Fibroblast of lung (primary cell): ENCODE data around the gene ABHD13. TPM values are rescaled to one million over a fixed set of nuclear protein-coding genes. Genes with fewer than 3 reads are reported as not detected.

Source experiments
- DNase-seq, 2 donors: peaks; one replicate each; pipeline versions ENCODE4 v3.0.0 to v3.0.0-alpha.2; 2010; ENCODE audit warnings: low read depth in 2 of 2
- H2AFZ ChIP-seq: 2 replicates; pipeline ENCODE4 v1.5.1; 2012; ENCODE audit warnings: low read length, control low read depth, inconsistent platforms
- H3K27ac ChIP-seq: 2 replicates; pipeline ENCODE4 v1.5.1; 2011; ENCODE audit warnings: low read length, control low read depth; ENCODE audit not compliant: insufficient read depth
- H3K27me3 ChIP-seq: 2 replicates; pipeline ENCODE4 v1.5.1; 2011; ENCODE audit warnings: mild to moderate bottlenecking, low read length; ENCODE audit not compliant: control insufficient read depth, insufficient read depth
- H3K36me3 ChIP-seq: 2 replicates; pipeline ENCODE4 v1.5.1; 2011; ENCODE audit warnings: low read length; ENCODE audit not compliant: control insufficient read depth, insufficient read depth
- H3K4me1 ChIP-seq: 2 replicates; pipeline ENCODE4 v1.5.1; 2011; ENCODE audit warnings: low read length; ENCODE audit not compliant: control insufficient read depth, insufficient read depth; ENCODE audit errors: extremely low read depth
- H3K4me2 ChIP-seq: 2 replicates; pipeline ENCODE4 v1.5.1; 2011; ENCODE audit warnings: low read length, control low read depth; ENCODE audit not compliant: insufficient read depth; ENCODE audit errors: extremely low read depth
- H3K4me3 ChIP-seq, 4 experiments: fragments of 200-600 bp in 1 of 4; sonication (generic) in 1 of 4; replicated peaks in 1 of 4; 2 replicates each; pipeline ENCODE4 v1.5.1; 2011 to 2016; ENCODE audit warnings: low read length in 4 of 4, low read depth in 3 of 4, mild to moderate bottlenecking in 3 of 4, control low read depth in 2 of 4, inconsistent platforms in 1 of 4, mixed read lengths in 1 of 4; ENCODE audit not compliant: insufficient read depth in 1 of 4; ENCODE audit errors: control extremely low read depth in 1 of 4
- H3K79me2 ChIP-seq: 2 replicates; pipeline ENCODE4 v1.5.1; 2012; ENCODE audit warnings: mild to moderate bottlenecking, low read length, inconsistent platforms; ENCODE audit not compliant: control insufficient read depth, insufficient read depth
- H3K9ac ChIP-seq: 2 replicates; pipeline ENCODE4 v1.5.1; 2011; ENCODE audit warnings: mild to moderate bottlenecking, low read length, control low read depth; ENCODE audit not compliant: insufficient read depth
- H3K9me3 ChIP-seq: 2 replicates; pipeline ENCODE4 v1.5.1; 2012; ENCODE audit warnings: low read depth, low read length; ENCODE audit not compliant: control insufficient read depth, insufficient read depth
- H4K20me1 ChIP-seq: 2 replicates; pipeline ENCODE4 v1.5.1; 2011; ENCODE audit warnings: low read length; ENCODE audit not compliant: control insufficient read depth, insufficient read depth; ENCODE audit errors: extremely low read depth
- EZH2 ChIP-seq: IDR thresholded peaks from 2 replicates; pipeline ENCODE4 v1.5.1; 2012; ENCODE audit warnings: low read length, control low read depth, mild to moderate bottlenecking; ENCODE audit errors: missing control alignments
- polyA plus RNA-seq, 2 donors: library from polyadenylated mRNA; depleted of rRNA in 1 of 2; stranded (reverse) in 1 of 2; unstranded in 1 of 2; fragments of >200 nt; gene quantifications; 2 replicates each; pipeline ENCODE4 v1.2.1, GENCODE V29; 2011 to 2012; ENCODE audit warnings: missing spikeins in 1 of 2
- total RNA-seq: library from RNA; depleted of rRNA; stranded (reverse); fragments of >200 nt; gene quantifications from 2 replicates; pipeline ENCODE4 v1.2.1, GENCODE V29; 2014
- TF ChIP-seq, protein P1 (sequence below), 2 donors: IDR thresholded peaks in 1 of 2; conservative IDR thresholded peaks in 1 of 2; 1 replicate in 1 of 2; 2 replicates in 1 of 2; pipeline ENCODE4 v1.5.1; 2011 to 2012; ENCODE audit warnings: low read length in 2 of 2, control low read depth in 1 of 2, inconsistent platforms in 1 of 2, low read depth in 1 of 2, mild to moderate bottlenecking in 1 of 2

Gene ABHD13
- total and polyA plus RNA-seq, 2 donors (not counting 1 experiment from before 2014, with no cell fraction given), result 7.1 to 9.7 TPM

DNA sequence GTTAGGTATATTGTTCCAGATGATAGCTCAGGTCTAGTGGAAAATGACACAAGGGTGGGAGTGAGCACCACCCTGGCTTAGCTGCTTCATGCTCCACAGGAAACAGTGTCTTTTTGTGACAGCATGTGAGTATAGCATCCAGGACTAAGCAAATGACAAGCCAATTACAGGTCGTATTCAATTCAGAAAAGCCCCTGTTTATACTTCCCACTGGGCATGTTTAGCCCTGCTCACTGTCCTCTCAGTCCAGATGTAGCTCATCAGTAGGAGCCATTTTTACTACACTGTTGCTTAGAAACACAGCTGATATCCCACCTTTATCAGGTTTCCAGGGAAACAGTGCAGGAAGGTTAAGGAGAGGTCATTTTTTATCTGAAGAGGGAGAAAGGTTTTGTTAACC is 8.0 kb downstream of the ABHD13 start:
- no peak overlapping the region for H3K4me3 ChIP-seq
- TF ChIP-seq EZH2, result no peak
- TF ChIP-seq, protein P1, sequence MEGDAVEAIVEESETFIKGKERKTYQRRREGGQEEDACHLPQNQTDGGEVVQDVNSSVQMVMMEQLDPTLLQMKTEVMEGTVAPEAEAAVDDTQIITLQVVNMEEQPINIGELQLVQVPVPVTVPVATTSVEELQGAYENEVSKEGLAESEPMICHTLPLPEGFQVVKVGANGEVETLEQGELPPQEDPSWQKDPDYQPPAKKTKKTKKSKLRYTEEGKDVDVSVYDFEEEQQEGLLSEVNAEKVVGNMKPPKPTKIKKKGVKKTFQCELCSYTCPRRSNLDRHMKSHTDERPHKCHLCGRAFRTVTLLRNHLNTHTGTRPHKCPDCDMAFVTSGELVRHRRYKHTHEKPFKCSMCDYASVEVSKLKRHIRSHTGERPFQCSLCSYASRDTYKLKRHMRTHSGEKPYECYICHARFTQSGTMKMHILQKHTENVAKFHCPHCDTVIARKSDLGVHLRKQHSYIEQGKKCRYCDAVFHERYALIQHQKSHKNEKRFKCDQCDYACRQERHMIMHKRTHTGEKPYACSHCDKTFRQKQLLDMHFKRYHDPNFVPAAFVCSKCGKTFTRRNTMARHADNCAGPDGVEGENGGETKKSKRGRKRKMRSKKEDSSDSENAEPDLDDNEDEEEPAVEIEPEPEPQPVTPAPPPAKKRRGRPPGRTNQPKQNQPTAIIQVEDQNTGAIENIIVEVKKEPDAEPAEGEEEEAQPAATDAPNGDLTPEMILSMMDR (conservative IDR thresholded peaks at IDR 0.05 in 1 of 2, IDR thresholded peaks at IDR 0.05 in 1 of 2; ENCODE audit: low read depth in 1 of 2, low read length in 2 of 2), result no peak
- peaks cover 37% of the 10 kb centered on the region for H3K79me2 ChIP-seq
- H3K4me1 ChIP-seq, result no peaks in the 10 kb centered on the region
- no peak overlapping the region for H3K4me2 ChIP-seq
- no peak for DNase-seq
- H3K9me3 ChIP-seq, result no peaks in the 10 kb centered on the region
- no peak overlapping the region for H3K27ac ChIP-seq
- H3K27me3 ChIP-seq, result no peaks in the 10 kb centered on the region
- no peak overlapping the region for H3K9ac ChIP-seq
- no peak overlapping the region for H2AFZ ChIP-seq
- no peaks in the 10 kb centered on the region for H4K20me1 ChIP-seq
- H3K36me3 ChIP-seq, result no peaks in the 10 kb centered on the region

DNA sequence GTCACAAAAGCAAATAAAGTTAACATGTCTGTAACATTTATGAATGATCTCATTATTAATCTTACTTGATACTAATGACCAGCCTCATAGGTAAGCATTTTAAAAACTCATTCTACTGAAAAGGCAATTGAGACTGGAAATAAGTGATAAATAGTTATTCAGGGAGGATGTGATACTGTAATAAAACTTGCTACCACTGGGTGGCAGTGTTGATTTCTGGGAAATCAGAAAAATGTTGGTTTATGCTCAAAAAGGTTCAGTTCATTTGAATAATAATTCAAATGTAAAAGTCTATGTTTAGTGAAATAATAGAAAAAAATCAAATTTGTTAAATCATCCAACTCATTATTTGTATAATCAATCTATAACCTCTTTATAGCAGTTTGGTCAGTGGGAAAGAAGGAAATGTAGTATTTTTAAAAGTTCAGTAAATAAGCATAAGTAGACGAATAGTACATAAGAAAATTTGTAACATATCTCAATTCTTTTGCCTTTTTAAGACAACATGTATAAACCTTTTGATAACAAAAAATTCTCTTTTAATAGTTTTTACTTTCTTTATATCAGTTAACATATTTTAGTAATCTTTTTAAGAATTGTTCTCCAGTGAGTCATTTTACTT is 9.6 kb downstream of the ABHD13 start:
- Histone ChIP-seq H3K4me3 (no peak overlapping the region), H3K27me3 (no peaks in the 10 kb centered on the region), H2AFZ (no peak overlapping the region), H3K79me2 (peaks cover 31% of the 10 kb centered on the region), H3K36me3 (no peaks in the 10 kb centered on the region), H3K27ac (no peak overlapping the region), H4K20me1 (no peaks in the 10 kb centered on the region), H3K9me3 (no peaks in the 10 kb centered on the region), H3K9ac (no peak overlapping the region), H3K4me2 (no peak overlapping the region), H3K4me1 (no peaks in the 10 kb centered on the region)
- peak; percentile 18 to 57 for DNase-seq
- TF ChIP-seq, protein P1 (conservative IDR thresholded peaks at IDR 0.05 in 1 of 2, IDR thresholded peaks at IDR 0.05 in 1 of 2; ENCODE audit: low read depth in 1 of 2, low read length in 2 of 2), result peak; percentile 49 to 75
- no peak for TF ChIP-seq EZH2

DNA sequence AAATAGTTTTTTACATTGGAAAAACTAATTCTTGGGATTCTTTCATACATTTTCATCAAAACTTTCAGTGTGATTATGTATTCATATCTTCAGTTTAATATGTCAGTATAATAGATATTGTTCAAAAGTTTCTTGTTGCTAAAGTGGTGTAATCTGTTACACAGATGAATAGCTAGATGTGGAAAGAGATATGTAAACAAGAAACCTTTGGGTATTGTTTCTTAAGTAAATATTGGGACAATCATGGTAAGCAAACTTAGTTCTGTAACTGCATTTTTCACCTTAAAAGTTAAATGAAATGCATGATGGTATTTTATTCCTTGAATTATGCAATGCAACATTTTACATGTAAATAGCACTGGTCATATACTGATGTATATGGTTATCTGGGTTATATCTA is 12.2 kb downstream of the ABHD13 start:
- Histone ChIP-seq H4K20me1 (no peaks in the 10 kb centered on the region), H3K9me3 (no peaks in the 10 kb centered on the region), H3K36me3 (no peaks in the 10 kb centered on the region), H3K4me3 (no peak overlapping the region), H3K9ac (no peak overlapping the region), H3K27ac (no peak overlapping the region), H2AFZ (no peak overlapping the region), H3K27me3 (no peaks in the 10 kb centered on the region), H3K4me2 (no peak overlapping the region), H3K4me1 (no peaks in the 10 kb centered on the region), H3K79me2 (peaks cover 17% of the 10 kb centered on the region)
- TF ChIP-seq EZH2, result no peak
- TF ChIP-seq, protein P1 (conservative IDR thresholded peaks at IDR 0.05 in 1 of 2, IDR thresholded peaks at IDR 0.05 in 1 of 2; ENCODE audit: low read depth in 1 of 2, low read length in 2 of 2), result no peak
- no peak for DNase-seq
